Measurements from ENCODE around the gene CSHL1.
"Not testable (repeated sequence)": the region's sequence is repeated elsewhere in the genome, so short reads cannot be mapped to it uniquely, and the experiment has no call there.

Gene CSHL1

GRCh38 chr17:63885119-63885518 lies 25.9 kb downstream of the CSHL1 start:
- not testable (repeated sequence) for H3K27me3 Mint-ChIP-seq, H3K4me3 Mint-ChIP-seq, H3K36me3 Mint-ChIP-seq, H3K9me3 Mint-ChIP-seq, H3K27ac Mint-ChIP-seq
- peaks cover 12% of the 10 kb centered on the region for H3K4me1 Mint-ChIP-seq

- not testable (repeated sequence) for H3K36me3 Mint-ChIP-seq, H3K9me3 Mint-ChIP-seq, H3K27ac Mint-ChIP-seq, H3K4me3 Mint-ChIP-seq, H3K4me1 Mint-ChIP-seq, H3K27me3 Mint-ChIP-seq
Measured at GRCh38 chr17:63882626-63883126, 28.4 kb downstream of the CSHL1 start.

GRCh38 chr17:63881935-63882601 lies 29.0 kb downstream of the CSHL1 start, which contains the start of gene GH2:
TSS of gene GH2 (minus strand) at chr17:63881944. CDS start at chr17:63881801, 143 bp downstream.
- Mint-ChIP-seq H3K4me1 (peaks cover 3% of the 10 kb centered on the region), H3K27ac (no peak within 1 kb of the TSS), H3K36me3 (no peaks in the 10 kb centered on the region), H3K4me3 (no peak within 1 kb of the TSS), H3K27me3 (peaks cover 2% of the 10 kb centered on the region), H3K9me3 (no peaks in the 10 kb centered on the region)

- H3K27me3 Mint-ChIP-seq, H3K9me3 Mint-ChIP-seq, H3K4me3 Mint-ChIP-seq, H3K27ac Mint-ChIP-seq, H3K4me1 Mint-ChIP-seq, H3K36me3 Mint-ChIP-seq: not testable (repeated sequence)
Measured at GRCh38 chr17:63881337-63881736, 29.7 kb downstream of the CSHL1 start.

GRCh38 chr17:63880706-63881105 lies 30.4 kb downstream of the CSHL1 start:
- Mint-ChIP-seq H3K9me3 (no peaks in the 10 kb centered on the region), H3K4me1 (peaks cover 3% of the 10 kb centered on the region), H3K36me3 (no peaks in the 10 kb centered on the region), H3K27ac (no peak overlapping the region), H3K4me3 (no peak overlapping the region), H3K27me3 (peaks cover 2% of the 10 kb centered on the region)

GRCh38 chr17:63878413-63878812 lies 32.6 kb downstream of the CSHL1 start:
- H3K9me3 Mint-ChIP-seq, H3K36me3 Mint-ChIP-seq, H3K4me1 Mint-ChIP-seq, H3K27ac Mint-ChIP-seq, H3K4me3 Mint-ChIP-seq, H3K27me3 Mint-ChIP-seq: not testable (repeated sequence)

GRCh38 chr17:63874693-63875092 lies 36.4 kb downstream of the CSHL1 start:
- not testable (repeated sequence) for H3K9me3 Mint-ChIP-seq, H3K36me3 Mint-ChIP-seq, H3K4me1 Mint-ChIP-seq, H3K27ac Mint-ChIP-seq, H3K27me3 Mint-ChIP-seq, H3K4me3 Mint-ChIP-seq

GRCh38 chr17:63874061-63874626 lies 36.9 kb downstream of the CSHL1 start:
- not testable (repeated sequence) for H3K9me3 Mint-ChIP-seq, H3K27ac Mint-ChIP-seq, H3K4me3 Mint-ChIP-seq, H3K4me1 Mint-ChIP-seq, H3K36me3 Mint-ChIP-seq, H3K27me3 Mint-ChIP-seq

GRCh38 chr17:63873577-63873976 lies 37.5 kb downstream of the CSHL1 start, which contains the start of gene CSH2:
TSS of gene CSH2 (minus strand) at chr17:63873677. CDS start at chr17:63873614, 63 bp downstream.
- H3K4me3 Mint-ChIP-seq, H3K9me3 Mint-ChIP-seq, H3K27me3 Mint-ChIP-seq, H3K36me3 Mint-ChIP-seq, H3K4me1 Mint-ChIP-seq, H3K27ac Mint-ChIP-seq: not testable (repeated sequence)

GRCh38 chr17:63871646-63872365 lies 39.3 kb downstream of the CSHL1 start:
- not testable (repeated sequence) for H3K4me1 Mint-ChIP-seq, H3K4me3 Mint-ChIP-seq, H3K36me3 Mint-ChIP-seq, H3K27me3 Mint-ChIP-seq, H3K27ac Mint-ChIP-seq, H3K9me3 Mint-ChIP-seq

GRCh38 chr17:63870292-63870665 lies 40.8 kb downstream of the CSHL1 start:
- not testable (repeated sequence) for H3K4me1 Mint-ChIP-seq, H3K36me3 Mint-ChIP-seq, H3K27me3 Mint-ChIP-seq, H3K27ac Mint-ChIP-seq, H3K9me3 Mint-ChIP-seq, H3K4me3 Mint-ChIP-seq

- H3K27me3 Mint-ChIP-seq, H3K36me3 Mint-ChIP-seq, H3K4me3 Mint-ChIP-seq, H3K9me3 Mint-ChIP-seq, H3K27ac Mint-ChIP-seq, H3K4me1 Mint-ChIP-seq: not testable (repeated sequence)
Measured at GRCh38 chr17:63869491-63870291, 41.4 kb downstream of the CSHL1 start.

GRCh38 chr17:63866625-63867024 lies 44.4 kb downstream of the CSHL1 start:
- H3K27me3 Mint-ChIP-seq, H3K27ac Mint-ChIP-seq, H3K4me3 Mint-ChIP-seq, H3K36me3 Mint-ChIP-seq, H3K4me1 Mint-ChIP-seq, H3K9me3 Mint-ChIP-seq: not testable (repeated sequence)

Measured in activated naive CD4-positive, alpha-beta T cell treated with anti-CD3 and anti-CD28 coated beads, Interleukin-2, amount 50 U/mL, for 24 hours (primary cell).